Muscle of leg (tissue), 11 donors: ENCODE measurements around the gene HNMT. TPM values are rescaled to one million over a fixed set of nuclear protein-coding genes. Genes with fewer than 3 reads are reported as not detected.
A peak's percentile ranks its signal among the peaks of the same experiment; 100 is the strongest.
"Not testable (repeated sequence)": the region's sequence is repeated elsewhere in the genome, so short reads cannot be mapped to it uniquely, and the experiment has no call there.

Experiments
- DNase-seq: peaks from one replicate; pipeline ENCODE4 v3.0.0; 2013
- H3K27ac ChIP-seq: one replicate; pipeline ENCODE4 v1.5.1; 2013; ENCODE audit warnings: mild to moderate bottlenecking, low read length, control low read depth
- H3K27me3 ChIP-seq: one replicate; pipeline ENCODE4 v1.6.1; 2013; ENCODE audit warnings: low read length; ENCODE audit not compliant: control insufficient read depth, insufficient read depth
- H3K36me3 ChIP-seq: one replicate; pipeline ENCODE4 v1.6.1; 2013; ENCODE audit warnings: low read length; ENCODE audit not compliant: control insufficient read depth, insufficient read depth
- H3K4me1 ChIP-seq: one replicate; pipeline ENCODE4 v1.6.1; 2013; ENCODE audit warnings: low read length; ENCODE audit not compliant: control insufficient read depth, insufficient read depth
- H3K4me3 ChIP-seq: one replicate; pipeline ENCODE4 v1.5.1; 2013; ENCODE audit warnings: low read length, control low read depth
- H3K9me3 ChIP-seq: replicated peaks from 2 replicates; pipeline ENCODE4 v1.6.1; 2013; ENCODE audit warnings: low read depth, low read length; ENCODE audit not compliant: control insufficient read depth
- WGBS: methylation state at CpG from one replicate; pipeline ENCODE4 v1.1.5; 2013; ENCODE audit warnings: missing lambda C conversion rate; ENCODE audit not compliant: insufficient coverage; 5-methylcytosine and 5-hydroxymethylcytosine counted together
- polyA plus RNA-seq, 8 donors: library from polyadenylated mRNA; unstranded; fragments of 120-200 nt; gene quantifications; one replicate each; pipeline versions ENCODE4 v1.2.1 to v1.2.3, GENCODE V29; 2013; ENCODE audit warnings: inconsistent platforms in 1 of 8, low replicate concordance in 1 of 8; ENCODE audit not compliant: insufficient read length in 8 of 8, insufficient read depth in 1 of 8
- total RNA-seq: library from RNA; stranded (reverse); fragments of 120-200 nt; gene quantifications from one replicate; pipeline ENCODE4 v1.2.4, GENCODE V29; 2013

Gene HNMT
- total and polyA plus RNA-seq, 9 donors, result 16.3 to 37.7 (median 23.5) TPM

GRCh38 chr2:137969876-137970275, 5.6 kb downstream of the HNMT start:
- Histone ChIP-seq H3K36me3 (no peaks in the 10 kb centered on the region), H3K9me3 (no peaks in the 10 kb centered on the region), H3K27ac (no peak overlapping the region), H3K4me1 (no peaks in the 10 kb centered on the region), H3K27me3 (no peaks in the 10 kb centered on the region), H3K4me3 (no peak overlapping the region)
- no peak for DNase-seq
- no CpG with 5 or more reads among the region's 1 CpG for WGBS

- H3K27me3 ChIP-seq, H3K27ac ChIP-seq, H3K36me3 ChIP-seq, H3K9me3 ChIP-seq, H3K4me3 ChIP-seq, DNase-seq, H3K4me1 ChIP-seq: not testable (repeated sequence)
- whole genome bisulfite sequencing, result no CpG with 5 or more reads among the region's 3 CpGs
Measured at GRCh38 chr2:137971259-137971658, 7.0 kb downstream of the HNMT start.

- H3K9me3 ChIP-seq, result no peaks in the 10 kb centered on the region
- no peak overlapping the region for H3K27ac ChIP-seq
- no peak overlapping the region for H3K4me3 ChIP-seq
- H3K4me1 ChIP-seq, result no peaks in the 10 kb centered on the region
- DNase-seq, result no peak
- H3K36me3 ChIP-seq, result no peaks in the 10 kb centered on the region
- H3K27me3 ChIP-seq, result no peaks in the 10 kb centered on the region
Measured at GRCh38 chr2:137973280-137973679, 9.0 kb downstream of the HNMT start.

DNA sequence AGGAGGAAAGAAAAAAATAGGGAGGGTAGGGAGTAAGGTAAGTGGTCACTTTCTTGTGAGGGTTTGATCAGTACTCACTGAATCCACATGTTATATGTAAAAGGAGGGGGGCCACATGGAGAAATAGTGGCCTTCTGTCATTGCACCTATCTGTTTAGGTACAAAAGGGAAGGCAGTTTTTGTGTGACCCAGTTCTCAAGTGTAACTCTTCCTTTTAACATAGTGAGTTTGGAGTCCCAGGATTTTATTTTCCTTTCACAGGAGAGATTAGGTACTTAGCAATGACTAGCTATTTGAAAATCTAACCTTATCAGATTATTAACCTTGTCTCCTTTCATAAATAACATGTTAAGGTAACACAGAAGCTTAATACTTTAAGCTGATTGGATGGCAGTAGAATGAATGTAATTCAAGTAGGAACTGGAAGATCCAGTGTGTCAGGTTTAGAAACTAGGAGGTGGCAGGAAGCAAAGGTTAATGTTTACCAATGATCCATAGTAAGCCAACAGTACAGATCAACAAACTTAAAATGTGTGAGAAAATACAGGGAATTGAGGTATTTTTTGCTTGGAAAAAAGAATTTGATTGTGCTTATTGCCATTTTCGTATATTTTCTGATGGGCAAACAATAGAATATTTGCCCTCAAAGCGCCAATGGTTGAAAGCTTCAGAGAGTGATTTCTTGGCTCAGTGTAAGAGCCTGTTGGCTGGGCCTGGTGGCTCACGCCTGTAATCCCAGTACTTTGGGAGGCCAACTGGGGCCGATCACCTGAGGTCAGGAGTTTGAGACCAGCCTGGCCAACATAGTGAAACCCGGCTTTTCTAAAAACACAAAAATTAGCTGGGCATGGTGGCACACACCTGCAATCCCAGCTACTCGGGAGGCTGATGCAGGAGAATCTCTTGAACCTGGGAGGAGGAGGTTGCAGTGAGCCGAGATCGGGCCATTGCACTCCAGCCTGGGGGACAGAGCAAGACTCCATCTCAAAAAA, 11.3 kb downstream of the HNMT start:
- DNase-seq, result no peak
- 50% methylated on average over 2 of the region's 8 CpGs for WGBS
- Histone ChIP-seq H3K27ac (no peak overlapping the region), H3K27me3 (no peaks in the 10 kb centered on the region), H3K36me3 (no peaks in the 10 kb centered on the region), H3K9me3 (no peaks in the 10 kb centered on the region), H3K4me1 (no peaks in the 10 kb centered on the region), H3K4me3 (no peak overlapping the region)

DNA sequence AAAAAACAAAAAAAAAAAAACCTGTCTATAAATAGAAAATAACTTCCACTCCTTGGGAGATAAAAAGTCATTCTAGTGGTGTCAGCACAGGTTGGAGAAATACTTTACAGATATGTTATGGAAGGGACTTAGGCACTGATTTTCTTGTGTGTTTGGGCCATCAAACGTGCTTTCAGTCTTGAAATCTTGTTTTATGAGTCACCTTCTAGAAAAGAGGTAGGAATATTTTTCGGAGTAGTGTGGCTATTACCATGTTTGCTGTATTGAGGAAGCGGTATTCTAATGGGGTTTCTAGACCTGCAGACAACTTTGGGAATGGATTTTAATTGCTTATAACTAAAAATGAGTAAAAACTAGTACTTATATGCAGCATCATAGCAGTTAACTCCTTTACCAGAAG, 12.0 kb downstream of the HNMT start:
- H3K9me3 ChIP-seq, result no peaks in the 10 kb centered on the region
- 83% methylated on average over 1 of the region's 3 CpGs for WGBS
- no peaks in the 10 kb centered on the region for H3K36me3 ChIP-seq
- H3K27me3 ChIP-seq, result no peaks in the 10 kb centered on the region
- H3K27ac ChIP-seq, result no peak overlapping the region
- no peak overlapping the region for H3K4me3 ChIP-seq
- no peaks in the 10 kb centered on the region for H3K4me1 ChIP-seq
- DNase-seq, result no peak

DNA sequence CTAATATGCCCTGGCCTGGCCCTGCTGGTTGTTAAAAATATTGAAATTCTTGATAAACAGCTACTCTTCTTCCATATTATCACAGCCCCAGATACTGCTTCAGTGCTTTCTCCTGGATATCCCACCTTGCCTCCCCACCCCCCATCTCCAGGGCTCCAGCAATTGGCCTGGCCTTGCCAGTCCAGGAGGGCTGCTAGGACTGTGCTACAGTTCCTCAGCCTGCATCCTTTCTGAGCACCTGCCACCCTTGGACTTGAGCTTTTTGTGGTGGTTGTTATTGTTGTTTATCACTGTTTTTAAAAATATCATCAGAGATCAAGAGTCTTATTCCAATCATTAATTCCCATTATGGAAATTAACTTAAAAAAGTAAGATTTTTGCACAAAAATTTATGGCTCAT, 13.5 kb downstream of the HNMT start:
- no peak for DNase-seq
- no peaks in the 10 kb centered on the region for H3K9me3 ChIP-seq
- no peaks in the 10 kb centered on the region for H3K36me3 ChIP-seq
- no peak overlapping the region for H3K27ac ChIP-seq
- H3K4me3 ChIP-seq, result no peak overlapping the region
- H3K4me1 ChIP-seq, result no peaks in the 10 kb centered on the region
- H3K27me3 ChIP-seq, result no peaks in the 10 kb centered on the region

DNA sequence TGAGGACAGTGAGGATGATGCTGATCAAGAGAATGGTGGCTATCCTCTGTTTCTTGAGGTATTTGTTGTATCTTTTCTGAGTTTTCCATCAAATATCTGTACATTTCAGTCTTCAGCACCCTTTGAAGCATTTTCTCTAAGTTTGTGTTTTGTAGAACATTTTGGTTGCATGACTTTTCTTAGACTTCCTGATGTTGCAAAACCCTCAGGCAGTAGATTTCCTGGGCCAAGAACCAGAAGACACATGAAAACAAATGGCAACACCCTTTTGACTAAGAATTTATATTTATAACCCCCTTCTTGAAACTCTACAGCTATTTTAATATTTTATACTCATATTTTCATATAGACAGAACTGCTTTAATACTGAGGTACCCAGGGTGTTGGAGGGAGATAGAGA, 16.2 kb downstream of the HNMT start:
- no peaks in the 10 kb centered on the region for H3K9me3 ChIP-seq
- no peak overlapping the region for H3K4me3 ChIP-seq
- no peak overlapping the region for H3K27ac ChIP-seq
- no peaks in the 10 kb centered on the region for H3K36me3 ChIP-seq
- DNase-seq, result peak; percentile 24
- H3K4me1 ChIP-seq, result no peaks in the 10 kb centered on the region
- H3K27me3 ChIP-seq, result no peaks in the 10 kb centered on the region

GRCh38 chr2:137981112-137981656, 16.9 kb downstream of the HNMT start:
- Histone ChIP-seq H3K27ac (no peak overlapping the region), H3K4me3 (no peak overlapping the region), H3K4me1 (no peaks in the 10 kb centered on the region), H3K27me3 (no peaks in the 10 kb centered on the region), H3K9me3 (no peaks in the 10 kb centered on the region), H3K36me3 (no peaks in the 10 kb centered on the region)
- WGBS, result 90% methylated on average over 8 of the region's 11 CpGs
- peak; percentile 55 for DNase-seq

- no peak for DNase-seq
- Histone ChIP-seq H3K27me3 (no peaks in the 10 kb centered on the region), H3K4me1 (no peaks in the 10 kb centered on the region), H3K4me3 (no peak overlapping the region), H3K27ac (no peak overlapping the region), H3K9me3 (no peaks in the 10 kb centered on the region), H3K36me3 (no peaks in the 10 kb centered on the region)
- WGBS, result no CpG with 5 or more reads among the region's 3 CpGs
Measured at GRCh38 chr2:137983581-137983980, 19.3 kb downstream of the HNMT start.

DNA sequence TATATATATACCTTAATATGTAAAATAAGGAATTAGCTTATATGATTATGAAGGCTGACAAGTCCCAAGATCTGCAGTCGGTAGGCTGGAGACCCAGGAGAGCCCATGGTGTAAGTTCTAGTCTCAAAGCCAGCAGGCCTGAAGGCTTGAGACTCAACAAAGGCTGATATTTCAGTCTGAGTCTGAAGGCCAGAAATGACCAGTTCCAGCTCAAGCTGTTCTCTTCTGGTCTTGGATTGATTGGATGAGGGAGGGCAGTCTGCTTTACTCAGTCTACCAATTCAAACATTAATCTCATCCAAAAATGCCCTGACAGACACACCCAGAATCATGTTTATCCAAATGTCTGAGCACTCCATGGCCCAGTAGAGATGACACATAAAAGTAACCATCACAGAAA, 22.0 kb downstream of the HNMT start:
- H3K9me3 ChIP-seq, result peaks cover 3% of the 10 kb centered on the region
- 75% methylated on average over 1 of the region's 1 CpG for WGBS
- no peaks in the 10 kb centered on the region for H3K27me3 ChIP-seq
- H3K4me1 ChIP-seq, result no peaks in the 10 kb centered on the region
- H3K4me3 ChIP-seq, result no peak overlapping the region
- DNase-seq, result no peak
- H3K36me3 ChIP-seq, result no peaks in the 10 kb centered on the region
- no peak overlapping the region for H3K27ac ChIP-seq
